ENCODE data around the gene COL11A2. TPM values are rescaled to one million over a fixed set of nuclear protein-coding genes. Genes with fewer than 3 reads are reported as not detected.

The COL11A2 gene
- total RNA-seq, 1 experiment from 2014 or later, result 7.6 TPM

GRCh38 chr6:33206027-33206863 lies 14.0 kb upstream of the COL11A2 start:
- intact Hi-C loops (cut with micrococcal nuclease), result loop anchor here (10.0 kb wide), 1 partner anchor 209 kb away; the partner anchor contains the start of genes CUTA and PHF1
- H3K9me2 ChIP-seq (ENCODE audit: insufficient read depth), result no peaks in the 10 kb centered on the region
- no peaks in the 10 kb centered on the region for H4K20me1 ChIP-seq (ENCODE audit: insufficient read depth)
- H3K4me1 ChIP-seq (ENCODE audit: control insufficient read depth in 1 of 2, insufficient read depth in 2 of 2, low read length in 2 of 2), result peaks cover 39 to 65% of the 10 kb centered on the region in 2 experiments
- no peak for DNase-seq (ENCODE audit: low read depth, low spot score)
- peak overlapping the region; percentile 95 for H3K27ac ChIP-seq (ENCODE audit: low read depth, low read length)
- RAD21 ChIA-PET (ENCODE audit: low non-redundant PET in 1 of 2, low total read pairs in 2 of 2, uncharacterized antibody in 2 of 2, unreplicated experiment in 2 of 2), result no interaction called here
- H3K36me3 ChIP-seq (ENCODE audit: control insufficient read depth in 1 of 2, insufficient read depth in 2 of 2, low read length in 2 of 2), result peaks cover 22 to 42% of the 10 kb centered on the region in 2 experiments; a peak in 3 of 4 replicates
- peaks cover 50% of the 10 kb centered on the region for H3K79me2 ChIP-seq (ENCODE audit: insufficient read depth, low read length)
- POLR2A ChIA-PET, result interaction anchor here (0.6 to 1.0 kb wide), 2 partner anchors 66 to 270 kb away, joined by 3 read pairs; partner anchors contain the start of genes RPS18 and VPS52
- no TSS peak for BruUV-seq (replicated peaks)
- no peaks in the 10 kb centered on the region for H3K27me3 ChIP-seq (ENCODE audit: insufficient read depth, low read length)
- no peak overlapping the region for H2AFZ ChIP-seq (ENCODE audit: low read depth, low read length, poor library complexity, severe bottlenecking)
- H3K9me3 ChIP-seq (ENCODE audit: control insufficient read depth in 1 of 2, insufficient read depth in 1 of 2, low read depth in 1 of 2, low read length in 2 of 2), result no peaks in the 10 kb centered on the region
- H3K4me2 ChIP-seq (ENCODE audit: low read length), result peak overlapping the region; percentile 97
- peak overlapping the region; percentile 96 for H3K9ac ChIP-seq (ENCODE audit: low read length)
- no peak for ATAC-seq
- CTCF ChIA-PET, result interaction anchor here (0.6 to 2.0 kb wide), 2 partner anchors 42 to 1743 kb away, joined by 3 to 10 read pairs; no protein-coding TSS in a partner anchor
- H3K4me3 ChIP-seq (replicated peaks in 1 of 2; ENCODE audit: low read depth in 1 of 2, low read length in 2 of 2), result peak overlapping the region; percentile 81 to 95
- TF ChIP-seq EZH2 (IDR thresholded peaks at IDR 0.05) (no peak), SIN3A (IDR thresholded peaks at IDR 0.05; ENCODE audit: low read depth) (no peak), CTCF (IDR thresholded peaks at IDR 0.05 in 2 of 3, conservative IDR thresholded peaks at IDR 0.05 in 1 of 3; ENCODE audit: borderline replicate concordance in 1 of 3, insufficient read depth in 1 of 3, low read depth in 2 of 3, low read length in 2 of 3) (no peak), SP1 (IDR thresholded peaks at IDR 0.05; ENCODE audit: low read depth) (no peak), RAD21 (IDR thresholded peaks at IDR 0.05; ENCODE audit: low read depth) (no peak), EZH2phosphoT487 (IDR thresholded peaks at IDR 0.05; ENCODE audit: borderline replicate concordance) (no peak), YY1 (IDR thresholded peaks at IDR 0.05; ENCODE audit: extremely low read depth, insufficient replicate concordance, low read depth, low read length) (no peak), SRF (IDR thresholded peaks at IDR 0.05; ENCODE audit: low read depth) (no peak), ZNF274 (IDR thresholded peaks at IDR 0.05; ENCODE audit: low read depth, low read length) (no peak), TCF7L2 (IDR thresholded peaks at IDR 0.05; ENCODE audit: borderline replicate concordance, extremely low read depth, insufficient read depth, insufficient read length) (no peak), POLR2AphosphoS5 (IDR thresholded peaks at IDR 0.05; ENCODE audit: low read depth, low read length) (no peak; the same call in 1 of the 2 replicates), JUND (IDR thresholded peaks at IDR 0.05) (no peak), POLR2A (IDR thresholded peaks at IDR 0.05; ENCODE audit: borderline replicate concordance, extremely low read depth, insufficient read depth, insufficient read length) (no peak), EGR1 (IDR thresholded peaks at IDR 0.05; ENCODE audit: low read depth) (no peak)
- TF ChIP-seq, protein P1, sequence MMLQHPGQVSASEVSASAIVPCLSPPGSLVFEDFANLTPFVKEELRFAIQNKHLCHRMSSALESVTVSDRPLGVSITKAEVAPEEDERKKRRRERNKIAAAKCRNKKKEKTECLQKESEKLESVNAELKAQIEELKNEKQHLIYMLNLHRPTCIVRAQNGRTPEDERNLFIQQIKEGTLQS (IDR thresholded peaks at IDR 0.05), result no peak
- TF ChIP-seq, protein P2, sequence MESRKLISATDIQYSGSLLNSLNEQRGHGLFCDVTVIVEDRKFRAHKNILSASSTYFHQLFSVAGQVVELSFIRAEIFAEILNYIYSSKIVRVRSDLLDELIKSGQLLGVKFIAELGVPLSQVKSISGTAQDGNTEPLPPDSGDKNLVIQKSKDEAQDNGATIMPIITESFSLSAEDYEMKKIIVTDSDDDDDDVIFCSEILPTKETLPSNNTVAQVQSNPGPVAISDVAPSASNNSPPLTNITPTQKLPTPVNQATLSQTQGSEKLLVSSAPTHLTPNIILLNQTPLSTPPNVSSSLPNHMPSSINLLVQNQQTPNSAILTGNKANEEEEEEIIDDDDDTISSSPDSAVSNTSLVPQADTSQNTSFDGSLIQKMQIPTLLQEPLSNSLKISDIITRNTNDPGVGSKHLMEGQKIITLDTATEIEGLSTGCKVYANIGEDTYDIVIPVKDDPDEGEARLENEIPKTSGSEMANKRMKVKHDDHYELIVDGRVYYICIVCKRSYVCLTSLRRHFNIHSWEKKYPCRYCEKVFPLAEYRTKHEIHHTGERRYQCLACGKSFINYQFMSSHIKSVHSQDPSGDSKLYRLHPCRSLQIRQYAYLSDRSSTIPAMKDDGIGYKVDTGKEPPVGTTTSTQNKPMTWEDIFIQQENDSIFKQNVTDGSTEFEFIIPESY (IDR thresholded peaks at IDR 0.05; ENCODE audit: extremely low read depth, insufficient replicate concordance, low read length), result no peak
- TF ChIP-seq, protein P3, sequence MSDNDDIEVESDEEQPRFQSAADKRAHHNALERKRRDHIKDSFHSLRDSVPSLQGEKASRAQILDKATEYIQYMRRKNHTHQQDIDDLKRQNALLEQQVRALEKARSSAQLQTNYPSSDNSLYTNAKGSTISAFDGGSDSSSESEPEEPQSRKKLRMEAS (IDR thresholded peaks at IDR 0.05), result no peak
- TF ChIP-seq, protein P4, sequence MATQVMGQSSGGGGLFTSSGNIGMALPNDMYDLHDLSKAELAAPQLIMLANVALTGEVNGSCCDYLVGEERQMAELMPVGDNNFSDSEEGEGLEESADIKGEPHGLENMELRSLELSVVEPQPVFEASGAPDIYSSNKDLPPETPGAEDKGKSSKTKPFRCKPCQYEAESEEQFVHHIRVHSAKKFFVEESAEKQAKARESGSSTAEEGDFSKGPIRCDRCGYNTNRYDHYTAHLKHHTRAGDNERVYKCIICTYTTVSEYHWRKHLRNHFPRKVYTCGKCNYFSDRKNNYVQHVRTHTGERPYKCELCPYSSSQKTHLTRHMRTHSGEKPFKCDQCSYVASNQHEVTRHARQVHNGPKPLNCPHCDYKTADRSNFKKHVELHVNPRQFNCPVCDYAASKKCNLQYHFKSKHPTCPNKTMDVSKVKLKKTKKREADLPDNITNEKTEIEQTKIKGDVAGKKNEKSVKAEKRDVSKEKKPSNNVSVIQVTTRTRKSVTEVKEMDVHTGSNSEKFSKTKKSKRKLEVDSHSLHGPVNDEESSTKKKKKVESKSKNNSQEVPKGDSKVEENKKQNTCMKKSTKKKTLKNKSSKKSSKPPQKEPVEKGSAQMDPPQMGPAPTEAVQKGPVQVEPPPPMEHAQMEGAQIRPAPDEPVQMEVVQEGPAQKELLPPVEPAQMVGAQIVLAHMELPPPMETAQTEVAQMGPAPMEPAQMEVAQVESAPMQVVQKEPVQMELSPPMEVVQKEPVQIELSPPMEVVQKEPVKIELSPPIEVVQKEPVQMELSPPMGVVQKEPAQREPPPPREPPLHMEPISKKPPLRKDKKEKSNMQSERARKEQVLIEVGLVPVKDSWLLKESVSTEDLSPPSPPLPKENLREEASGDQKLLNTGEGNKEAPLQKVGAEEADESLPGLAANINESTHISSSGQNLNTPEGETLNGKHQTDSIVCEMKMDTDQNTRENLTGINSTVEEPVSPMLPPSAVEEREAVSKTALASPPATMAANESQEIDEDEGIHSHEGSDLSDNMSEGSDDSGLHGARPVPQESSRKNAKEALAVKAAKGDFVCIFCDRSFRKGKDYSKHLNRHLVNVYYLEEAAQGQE (IDR thresholded peaks at IDR 0.05; ENCODE audit: low read depth), result no peak
